Tibial nerve (tissue), 4 donors: ENCODE measurements around the gene TRMT112. TPM values are rescaled to one million over a fixed set of nuclear protein-coding genes. Genes with fewer than 3 reads are reported as not detected.
A peak's percentile ranks its signal among the peaks of the same experiment; 100 is the strongest.

Source experiments
- DNase-seq, 2 donors: peaks; one replicate each; pipeline ENCODE4 v3.0.0-alpha.2; 2019; ENCODE audit warnings: low spot score in 2 of 2
- H3K27ac ChIP-seq, 4 donors: fragments of 200-600 bp; sonication (generic) in 3 of 4; one replicate each; pipeline ENCODE4 v1.5.1; 2017 to 2019; ENCODE audit warnings: mild to moderate bottlenecking in 1 of 4
- H3K27me3 ChIP-seq, 2 donors: fragments of 200-600 bp; sonication (generic) in 1 of 2; one replicate each; pipeline versions ENCODE4 v1.5.1 to v1.6.0; 2017 to 2019
- H3K36me3 ChIP-seq, 3 donors: fragments of 200-600 bp; sonication (generic); one replicate each; pipeline ENCODE4 v1.5.1; 2018 to 2019
- H3K4me1 ChIP-seq, 4 donors: fragments of 200-600 bp; sonication (generic) in 3 of 4; one replicate each; pipeline ENCODE4 v1.5.1; 2017 to 2019
- H3K4me3 ChIP-seq, 4 donors: fragments of 200-600 bp; sonication (generic) in 3 of 4; one replicate each; pipeline ENCODE4 v1.5.1; 2017 to 2019; ENCODE audit warnings: mild to moderate bottlenecking in 1 of 4, moderate library complexity in 1 of 4
- H3K9me3 ChIP-seq, 4 donors: fragments of 200-600 bp; sonication (generic) in 3 of 4; one replicate each; pipeline ENCODE4 v1.5.1; 2017 to 2019
- EP300 ChIP-seq, 2 donors: sonication (generic); formaldehyde crosslinking; IDR thresholded peaks; one replicate each; pipeline ENCODE4 v1.6.1; 2017; ENCODE audit warnings: antibody characterized with exemption in 2 of 2, mild to moderate bottlenecking in 1 of 2
- POLR2A ChIP-seq, 2 donors: fragments of 450-650 bp; IDR thresholded peaks; one replicate each; pipeline ENCODE4 v1.6.1; 2017; ENCODE audit warnings: antibody characterized with exemption in 2 of 2, mild to moderate bottlenecking in 2 of 2, moderate library complexity in 2 of 2
- WGBS, 2 donors: methylation state at CpG; one replicate each; pipeline ENCODE4 v1.1.5; 2018; 5-methylcytosine and 5-hydroxymethylcytosine counted together
- total RNA-seq, 4 donors: library from RNA; depleted of rRNA; stranded (reverse); fragments of >200 nt; gene quantifications; one replicate each; pipeline ENCODE4 v1.1.0, GENCODE V29; 2016
- TF ChIP-seq, protein P1 (sequence below), 5 experiments: fragments of 200-600 bp in 3 of 5; fragments of 450-650 bp in 2 of 5; sonication (generic) in 3 of 5; IDR thresholded peaks; one replicate each; pipeline ENCODE4 v1.5.1; 2016 to 2019; ENCODE audit warnings: antibody characterized with exemption in 5 of 5, mild to moderate bottlenecking in 3 of 5, moderate library complexity in 2 of 5

Gene TRMT112
- total RNA-seq, 4 donors from 2014 or later: 290 to 381 (median 327) TPM

DNA sequence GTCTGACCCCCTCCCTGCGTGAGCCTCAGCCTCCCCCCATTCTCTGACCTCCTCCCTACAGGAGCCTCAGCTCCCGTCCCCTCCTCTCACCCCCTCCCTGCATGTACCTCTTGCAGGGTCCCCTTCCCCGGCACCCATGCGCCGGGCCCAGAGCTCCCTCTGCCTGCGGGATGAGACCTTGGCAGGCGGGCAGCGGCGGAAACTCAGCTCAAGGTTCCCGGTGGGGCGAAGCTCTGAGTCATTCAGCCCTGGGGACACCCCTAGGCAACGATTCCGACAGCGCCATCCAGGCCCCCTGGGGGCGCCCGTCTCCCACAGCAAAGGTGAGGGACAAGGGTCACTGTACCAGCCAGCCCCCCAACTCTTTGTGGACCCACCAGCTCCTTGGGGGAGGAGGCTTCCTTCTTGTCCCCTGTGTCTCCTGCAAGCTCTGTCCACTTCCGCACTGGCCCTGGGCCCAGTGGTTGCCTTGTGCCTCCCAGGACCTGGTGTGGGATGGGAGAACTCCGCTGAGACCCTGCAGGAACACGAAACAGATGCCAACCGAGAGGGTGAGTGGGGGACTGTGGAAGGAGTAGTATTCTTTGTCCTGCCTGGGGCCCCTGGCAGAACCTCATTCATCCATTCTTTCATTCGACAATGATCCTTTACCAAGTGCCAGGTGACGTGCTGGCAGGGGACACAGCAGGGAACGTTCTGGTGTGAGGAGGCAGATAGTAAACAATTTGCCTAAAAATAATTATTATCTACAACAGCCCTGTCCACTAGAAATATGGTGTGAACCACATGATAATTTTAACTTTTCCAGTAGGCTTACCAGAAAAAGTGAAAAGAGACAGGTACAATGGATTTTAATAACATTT, 38.0 kb upstream of the TRMT112 start:
- TF ChIP-seq EP300 (IDR thresholded peaks at IDR 0.05) (peak in 1 of 2 donors; percentile 12), POLR2A (IDR thresholded peaks at IDR 0.05) (no peak)
- TF ChIP-seq, protein P1, sequence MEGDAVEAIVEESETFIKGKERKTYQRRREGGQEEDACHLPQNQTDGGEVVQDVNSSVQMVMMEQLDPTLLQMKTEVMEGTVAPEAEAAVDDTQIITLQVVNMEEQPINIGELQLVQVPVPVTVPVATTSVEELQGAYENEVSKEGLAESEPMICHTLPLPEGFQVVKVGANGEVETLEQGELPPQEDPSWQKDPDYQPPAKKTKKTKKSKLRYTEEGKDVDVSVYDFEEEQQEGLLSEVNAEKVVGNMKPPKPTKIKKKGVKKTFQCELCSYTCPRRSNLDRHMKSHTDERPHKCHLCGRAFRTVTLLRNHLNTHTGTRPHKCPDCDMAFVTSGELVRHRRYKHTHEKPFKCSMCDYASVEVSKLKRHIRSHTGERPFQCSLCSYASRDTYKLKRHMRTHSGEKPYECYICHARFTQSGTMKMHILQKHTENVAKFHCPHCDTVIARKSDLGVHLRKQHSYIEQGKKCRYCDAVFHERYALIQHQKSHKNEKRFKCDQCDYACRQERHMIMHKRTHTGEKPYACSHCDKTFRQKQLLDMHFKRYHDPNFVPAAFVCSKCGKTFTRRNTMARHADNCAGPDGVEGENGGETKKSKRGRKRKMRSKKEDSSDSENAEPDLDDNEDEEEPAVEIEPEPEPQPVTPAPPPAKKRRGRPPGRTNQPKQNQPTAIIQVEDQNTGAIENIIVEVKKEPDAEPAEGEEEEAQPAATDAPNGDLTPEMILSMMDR (IDR thresholded peaks at IDR 0.05): peak; percentile 70 to 79 (median 72)
- Histone ChIP-seq H3K36me3 (peaks cover 0 to 2% (median 0%) of the 10 kb centered on the region in 3 donors), H3K27me3 (no peaks in the 10 kb centered on the region), H3K4me1 (peaks cover 0 to 36% (median 24%) of the 10 kb centered on the region in 4 donors), H3K4me3 (peak overlapping the region in 2 of 4 donors; percentile 26 to 32), H3K27ac (peak overlapping the region in 3 of 4 donors; percentile 38 to 72 (median 66)), H3K9me3 (no peaks in the 10 kb centered on the region)
- peak; percentile 47 to 50 for DNase-seq
- WGBS, 2 donors: 9 to 15% methylated on average over 20 to 23 of the region's 23 CpGs

DNA sequence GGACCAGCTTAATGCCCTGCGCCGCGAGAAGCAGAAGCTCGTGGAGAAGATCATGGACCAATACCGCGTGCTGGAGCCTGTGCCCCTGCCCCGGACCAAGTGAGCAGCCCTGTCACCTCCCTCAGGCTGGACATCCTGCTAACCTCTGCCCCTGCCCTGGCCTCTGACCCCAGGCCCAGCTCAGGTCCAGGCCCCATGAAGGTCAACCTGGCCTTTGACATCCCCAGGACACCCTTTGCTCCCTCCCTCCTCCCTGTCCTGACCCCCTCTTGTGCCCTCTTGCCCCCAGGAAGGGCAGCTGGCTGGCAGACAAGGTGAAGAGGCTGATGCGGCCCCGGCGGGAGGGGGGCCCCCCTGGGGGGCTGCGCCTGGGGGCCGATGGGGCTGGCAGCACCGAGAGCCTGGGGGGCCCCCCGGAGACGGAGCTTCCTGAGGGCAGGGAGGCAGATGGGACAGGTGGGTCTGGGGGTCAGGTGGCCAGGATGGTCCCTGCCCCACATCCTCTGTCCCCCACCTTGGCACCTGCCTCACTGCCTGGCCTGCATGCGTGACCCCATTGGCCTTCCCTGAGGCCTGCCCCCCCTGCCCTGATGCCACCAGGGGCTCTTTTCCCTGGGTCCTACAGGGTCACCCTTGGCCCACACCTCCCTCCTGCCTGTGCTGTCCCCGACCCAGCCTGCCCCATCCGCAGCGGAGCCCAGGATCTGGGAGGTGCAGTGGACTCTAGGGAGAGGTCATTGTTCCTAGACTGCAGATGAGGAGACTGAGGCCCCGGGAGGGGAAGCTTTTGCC, 36.6 kb upstream of the TRMT112 start:
- Histone ChIP-seq H3K4me1 (peaks cover 0 to 25% (median 14%) of the 10 kb centered on the region in 4 donors), H3K27ac (no peak overlapping the region), H3K9me3 (no peaks in the 10 kb centered on the region), H3K36me3 (no peaks in the 10 kb centered on the region), H3K4me3 (no peak overlapping the region), H3K27me3 (no peaks in the 10 kb centered on the region)
- TF ChIP-seq, protein P1 (IDR thresholded peaks at IDR 0.05): no peak
- TF ChIP-seq POLR2A (IDR thresholded peaks at IDR 0.05): no peak
- no peak for TF ChIP-seq EP300 (IDR thresholded peaks at IDR 0.05)
- WGBS, 2 donors: 79 to 81% methylated on average over 13 to 18 of the region's 20 CpGs
- DNase-seq: no peak

DNA sequence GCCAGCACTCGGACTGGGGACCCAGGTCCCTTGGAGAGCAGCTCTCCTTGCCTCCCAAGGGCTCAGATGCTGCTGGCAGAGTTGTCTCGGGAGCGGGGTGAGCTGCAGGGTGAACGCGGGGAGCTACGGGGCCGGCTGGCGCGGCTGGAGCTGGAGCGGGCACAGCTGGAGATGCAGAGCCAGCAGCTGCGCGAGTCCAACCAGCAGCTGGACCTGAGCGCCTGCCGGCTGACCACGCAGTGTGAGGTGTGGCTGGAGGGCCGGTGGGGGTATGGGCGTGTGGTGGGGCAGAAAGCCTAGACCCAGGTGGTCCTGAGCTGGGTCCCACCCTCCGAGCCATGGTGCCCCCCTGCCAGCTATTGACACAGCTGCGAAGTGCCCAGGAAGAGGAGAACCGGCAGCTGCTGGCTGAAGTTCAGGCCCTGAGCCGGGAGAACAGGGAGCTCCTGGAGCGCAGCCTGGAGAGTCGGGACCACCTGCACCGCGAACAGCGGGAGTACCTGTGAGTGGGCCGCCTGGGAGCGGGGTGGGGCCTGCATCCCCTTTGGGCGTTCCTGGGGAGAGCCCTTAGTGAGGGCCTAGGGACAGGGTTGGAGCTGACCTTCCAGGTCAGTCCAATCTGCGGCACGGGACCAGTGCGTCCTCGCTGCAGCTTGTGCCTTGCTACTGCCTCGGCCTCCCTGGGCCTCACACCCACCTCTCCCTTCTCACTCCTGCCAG, 35.8 kb upstream of the TRMT112 start:
- 81 to 82% methylated on average over 29 of the region's 34 CpGs for WGBS, 2 donors

DNA sequence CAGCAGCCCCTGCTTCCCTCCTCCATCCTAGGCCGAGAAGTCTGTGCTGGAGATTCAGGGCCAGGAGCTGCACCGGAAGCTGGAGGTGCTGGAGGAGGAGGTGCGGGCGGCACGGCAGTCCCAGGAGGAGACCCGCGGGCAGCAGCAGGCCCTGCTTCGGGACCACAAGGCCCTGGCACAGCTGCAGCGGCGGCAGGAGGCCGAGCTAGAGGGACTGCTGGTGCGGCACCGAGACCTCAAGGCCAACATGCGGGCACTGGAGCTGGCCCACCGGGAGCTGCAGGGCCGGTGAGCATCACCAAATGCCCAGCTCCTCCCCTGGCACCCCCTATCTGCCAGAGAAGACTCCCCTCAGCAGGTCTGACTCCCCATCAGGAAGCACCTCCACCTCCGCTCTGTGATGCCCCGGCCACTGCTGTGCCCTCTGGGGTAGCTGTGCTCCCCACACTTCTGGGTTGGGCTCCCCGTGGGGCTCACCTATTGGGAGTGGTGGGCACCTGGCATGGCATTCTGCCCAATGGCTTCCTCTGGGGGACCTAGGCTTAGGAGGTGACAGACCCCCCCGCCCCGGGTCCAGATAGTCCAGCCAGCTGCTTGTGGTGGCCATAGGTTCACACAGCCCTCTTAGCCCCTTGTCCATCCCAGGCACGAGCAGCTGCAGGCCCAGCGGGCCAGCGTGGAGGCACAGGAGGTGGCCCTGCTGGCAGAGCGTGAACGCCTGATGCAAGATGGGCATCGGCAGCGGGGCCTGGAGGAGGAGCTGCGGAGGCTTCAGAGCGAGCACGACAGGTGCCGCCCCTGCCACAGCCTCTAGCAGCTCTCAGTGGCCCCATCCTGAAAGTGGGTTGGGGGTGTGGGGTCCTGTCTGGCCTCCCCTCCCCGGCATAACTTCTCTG, 35.0 kb upstream of the TRMT112 start:
- H3K36me3 ChIP-seq: no peaks in the 10 kb centered on the region
- peaks cover 0 to 12% (median 4%) of the 10 kb centered on the region in 4 donors for H3K4me1 ChIP-seq
- no peak overlapping the region for H3K4me3 ChIP-seq
- no peak for TF ChIP-seq POLR2A (IDR thresholded peaks at IDR 0.05)
- TF ChIP-seq EP300 (IDR thresholded peaks at IDR 0.05): no peak
- TF ChIP-seq, protein P1 (IDR thresholded peaks at IDR 0.05): no peak
- WGBS, 2 donors: 82 to 91% methylated on average over 24 to 33 of the region's 33 CpGs
- H3K27me3 ChIP-seq: no peaks in the 10 kb centered on the region
- H3K9me3 ChIP-seq: no peaks in the 10 kb centered on the region
- no peak for DNase-seq
- no peak overlapping the region for H3K27ac ChIP-seq

More for the DNA sequence above, 35.8 kb upstream of the TRMT112 start:
- H3K9me3 ChIP-seq: no peaks in the 10 kb centered on the region
- H3K27ac ChIP-seq: no peak overlapping the region
- H3K27me3 ChIP-seq: no peaks in the 10 kb centered on the region
- no peak for TF ChIP-seq POLR2A (IDR thresholded peaks at IDR 0.05)
- no peak for TF ChIP-seq EP300 (IDR thresholded peaks at IDR 0.05)
- TF ChIP-seq, protein P1 (IDR thresholded peaks at IDR 0.05): no peak
- H3K4me3 ChIP-seq: no peak overlapping the region
- H3K36me3 ChIP-seq: no peaks in the 10 kb centered on the region
- no peak for DNase-seq
- peaks cover 0 to 20% (median 8%) of the 10 kb centered on the region in 4 donors for H3K4me1 ChIP-seq
